HPDE6-E6E7 (cell line): ENCODE results near the gene JAG1.
"Not testable (repeated sequence)": the region's sequence is repeated elsewhere in the genome, so short reads cannot be mapped to it uniquely, and the experiment has no call there.

Experiments used
- DNase-seq: peaks from one replicate; pipeline ENCODE4 v3.0.0; 2011; ENCODE audit warnings: missing footprints; ENCODE audit errors: extremely low spot score

The JAG1 gene

DNA sequence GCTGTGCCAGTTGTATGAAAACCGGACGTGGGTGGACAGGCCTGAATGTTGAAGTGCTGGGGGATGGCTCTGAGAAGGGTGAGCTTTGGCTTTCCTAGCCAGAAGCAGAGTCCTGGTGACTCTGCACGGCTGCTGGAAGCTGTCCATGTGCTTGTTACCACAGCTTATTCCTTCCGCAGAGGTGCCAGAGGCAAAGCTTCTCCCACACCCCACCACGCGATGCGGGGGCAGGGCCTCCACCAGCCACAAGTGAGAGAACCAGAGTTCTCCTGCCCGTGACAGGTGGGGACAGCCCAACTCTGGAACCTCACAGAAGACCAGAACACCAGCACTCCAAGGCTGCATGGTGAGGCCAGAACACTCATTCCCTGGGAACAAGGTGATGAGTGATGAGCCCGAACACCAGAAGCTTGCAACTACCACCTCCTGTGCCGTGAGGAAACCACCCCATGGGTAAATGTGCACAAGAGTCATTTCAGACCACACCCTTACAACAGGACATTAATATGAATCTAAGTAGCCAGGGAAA lies 36.7 kb downstream of the JAG1 start:
- DNase-seq, result no peak

DNA sequence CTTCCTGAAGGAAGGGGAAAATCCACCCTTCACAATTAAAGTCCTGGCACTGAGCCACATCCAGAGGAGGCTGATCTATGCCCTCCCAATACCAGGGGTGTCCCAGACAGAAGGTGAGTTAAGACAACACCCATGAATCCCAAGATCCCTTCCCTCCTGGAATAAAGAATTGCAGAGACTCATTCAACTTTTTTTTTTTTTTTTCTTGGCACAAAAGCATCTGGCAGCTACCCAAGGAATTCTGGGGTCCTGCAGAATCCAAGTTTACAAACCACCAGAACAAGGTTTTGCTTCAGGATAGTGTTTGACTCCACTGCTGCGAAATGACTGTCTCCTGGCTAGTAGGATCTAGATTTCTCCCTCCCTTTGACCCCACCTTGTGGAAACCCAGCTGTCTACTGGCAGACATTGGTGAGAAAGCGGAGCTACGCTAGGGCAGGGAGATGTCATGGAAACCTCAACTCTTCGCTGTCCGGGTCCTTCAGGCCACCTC lies 37.4 kb downstream of the JAG1 start:
- no peak for DNase-seq

DNA sequence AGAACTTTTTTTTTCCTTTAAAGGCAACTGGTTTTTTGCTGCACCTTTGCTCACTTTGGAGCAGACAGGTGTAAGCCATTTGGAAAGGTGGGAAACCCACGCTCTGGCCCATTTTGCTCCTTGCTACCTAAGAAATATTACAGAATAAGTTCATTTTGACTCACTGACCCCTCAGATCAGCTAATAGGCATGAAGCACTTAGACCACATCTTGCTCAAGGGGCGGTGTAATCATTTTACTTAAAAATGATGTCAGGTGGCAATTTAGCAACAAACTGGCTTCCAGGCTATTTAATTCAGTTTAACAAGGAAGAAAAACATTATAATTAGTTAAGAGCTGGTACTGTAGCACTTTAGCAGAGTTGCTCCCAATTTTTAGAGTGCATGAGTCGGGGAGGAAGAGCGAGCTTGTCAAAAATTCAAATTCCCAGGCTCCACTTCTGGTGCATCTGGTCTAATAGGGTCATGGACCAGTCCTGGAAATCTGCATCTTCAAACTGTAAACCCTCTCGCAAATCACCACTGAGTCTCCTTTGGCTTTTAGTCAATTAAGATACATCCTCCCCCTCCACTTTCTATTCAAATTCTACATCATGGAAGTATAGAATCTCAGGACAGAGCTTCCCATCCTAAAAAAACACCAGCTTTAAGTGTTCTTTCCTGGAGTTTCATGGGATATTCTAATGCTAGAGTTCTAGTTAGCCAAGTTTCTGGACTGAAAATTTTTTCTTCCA lies 38.2 kb downstream of the JAG1 start:
- DNase-seq, result no peak

DNA sequence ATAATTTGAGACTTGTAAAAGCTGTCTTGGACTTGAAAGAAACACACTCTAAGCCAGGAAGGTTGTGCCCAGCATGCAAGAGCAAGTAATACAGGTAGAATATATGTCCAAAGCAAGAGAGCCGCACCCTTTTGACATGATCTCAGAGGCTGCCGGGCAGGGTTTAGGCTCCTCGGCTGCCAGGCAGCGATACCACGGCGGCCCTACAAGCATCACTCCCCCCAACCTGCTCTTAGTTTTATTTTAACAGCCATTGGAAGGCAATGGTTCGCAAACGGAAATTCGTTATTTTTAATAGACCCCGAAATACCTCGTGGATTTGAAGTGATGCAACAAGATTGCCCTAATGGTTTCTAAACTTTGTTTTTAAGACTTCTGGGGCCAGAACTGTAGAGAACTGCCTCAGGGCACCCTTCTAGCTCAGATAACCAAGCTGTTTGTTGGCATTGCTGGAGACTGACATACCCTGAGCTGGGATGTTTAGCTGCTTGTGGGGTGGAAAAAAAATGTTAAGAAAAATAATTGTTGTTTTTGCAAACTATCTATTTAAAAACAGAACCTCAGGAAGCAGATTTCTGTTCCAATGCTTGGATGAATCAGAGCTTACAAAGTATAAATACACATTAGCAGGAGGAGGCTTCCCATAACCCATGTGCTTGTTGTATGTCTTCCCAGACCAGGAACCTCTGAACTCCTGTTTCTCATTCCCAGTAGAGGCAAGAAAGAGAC lies 39.0 kb downstream of the JAG1 start:
- DNase-seq, result no peak

DNA sequence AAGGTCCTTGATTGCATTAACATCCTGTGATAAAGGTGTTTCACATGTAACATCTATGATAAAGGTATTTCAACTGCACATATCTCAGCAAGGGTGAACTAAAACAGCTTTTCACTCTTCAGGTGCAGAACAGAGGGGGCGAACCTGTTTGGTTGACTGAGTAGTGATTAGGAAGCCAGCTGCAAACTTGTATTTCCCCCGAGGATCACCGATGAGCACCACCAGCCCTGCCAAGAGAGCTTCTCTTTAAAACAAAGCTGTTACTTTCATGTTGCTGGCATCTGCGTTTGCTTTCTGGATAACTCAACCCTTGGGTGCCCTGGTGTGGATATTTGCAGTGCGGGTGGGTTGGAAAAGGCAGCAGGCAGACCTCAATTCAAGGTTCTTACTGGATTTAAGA lies 39.6 kb downstream of the JAG1 start:
- no peak for DNase-seq

DNA sequence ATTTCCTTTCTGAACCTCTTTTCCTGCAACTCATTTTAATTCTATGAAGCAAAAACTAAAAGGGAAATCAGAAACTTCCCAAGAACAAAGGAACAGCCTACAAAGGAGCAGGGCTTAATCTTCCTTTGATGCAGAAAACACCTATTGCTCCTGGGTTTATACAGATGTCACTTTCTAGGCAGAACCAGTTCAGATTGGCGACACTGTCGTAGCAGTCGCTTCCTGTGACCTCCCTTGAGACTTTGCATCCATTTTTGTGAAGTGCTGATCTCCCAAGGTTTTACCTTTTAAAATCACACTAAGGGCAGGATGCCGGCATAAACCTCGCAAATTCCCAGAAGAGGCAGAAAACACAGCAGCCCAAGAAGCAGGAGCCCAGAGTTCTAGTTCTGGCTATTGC lies 40.1 kb downstream of the JAG1 start:
- DNase-seq, result no peak

- no peak for DNase-seq
Measured at GRCh38 chr20:10632721-10633509, 40.9 kb downstream of the JAG1 start.

DNA sequence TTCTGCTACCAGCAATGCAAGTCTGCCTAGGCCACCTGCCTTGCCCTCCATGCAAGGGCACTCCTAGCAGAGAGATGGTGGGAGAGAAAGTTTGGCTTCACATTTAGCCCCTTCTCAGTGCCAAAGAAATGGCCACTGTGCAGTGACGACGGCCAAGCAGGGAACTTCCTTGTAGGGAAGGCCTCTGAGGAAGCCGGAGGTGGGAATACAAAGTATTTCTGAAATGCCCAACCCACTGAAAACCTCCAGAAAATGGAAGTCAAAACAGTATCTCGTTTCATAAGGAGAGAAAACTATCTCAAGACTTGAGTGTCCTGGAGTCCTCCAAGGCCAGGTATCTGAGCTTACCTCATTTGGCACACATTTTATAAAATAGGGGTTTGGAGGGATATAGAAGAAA lies 42.7 kb downstream of the JAG1 start:
- DNase-seq, result no peak

GRCh38 chr20:10629946-10630650 lies 43.7 kb downstream of the JAG1 start:
- no peak for DNase-seq

GRCh38 chr20:10626896-10627295 lies 46.9 kb downstream of the JAG1 start:
- no peak for DNase-seq

- DNase-seq, result no peak
Measured at GRCh38 chr20:10625641-10626040, 48.2 kb downstream of the JAG1 start.

DNA sequence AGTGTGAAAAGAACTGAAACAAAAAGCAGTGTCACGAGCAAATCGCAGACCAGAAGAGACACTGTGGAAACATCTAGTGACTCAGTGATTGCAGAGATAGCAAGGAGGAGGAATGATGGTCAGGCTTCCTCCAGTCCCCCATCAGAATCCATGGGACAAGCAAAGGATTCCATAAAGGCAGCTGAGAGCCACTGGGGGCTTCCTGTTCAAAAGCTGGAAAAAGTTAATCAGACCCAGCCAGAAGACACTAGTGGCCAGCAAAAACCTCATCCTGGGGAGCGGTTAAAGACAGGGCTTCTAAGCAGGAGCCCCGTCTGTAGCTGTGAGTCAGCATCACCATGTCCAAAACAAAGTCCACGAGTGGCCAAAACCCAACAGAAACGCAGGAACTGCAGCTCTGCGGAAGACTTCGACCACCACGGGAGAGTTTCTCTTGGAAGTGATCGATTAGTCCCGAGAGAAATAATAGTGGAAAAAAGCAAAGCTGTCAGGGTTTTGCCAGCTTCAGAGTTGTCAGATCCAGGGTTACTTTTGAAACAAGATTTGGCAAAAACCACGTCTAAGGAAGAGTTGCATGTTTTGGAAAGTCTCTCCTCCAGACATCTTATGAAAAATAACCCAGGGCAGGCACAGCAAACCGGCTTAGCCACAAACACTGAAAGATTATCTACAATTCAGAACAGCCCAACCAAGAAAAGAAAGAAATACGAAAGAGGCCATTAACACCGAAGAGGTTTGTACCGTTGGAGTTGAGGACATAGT lies 51.0 kb downstream of the JAG1 start:
- no peak for DNase-seq

GRCh38 chr20:10621149-10621548 lies 52.6 kb downstream of the JAG1 start:
- DNase-seq, result no peak

DNA sequence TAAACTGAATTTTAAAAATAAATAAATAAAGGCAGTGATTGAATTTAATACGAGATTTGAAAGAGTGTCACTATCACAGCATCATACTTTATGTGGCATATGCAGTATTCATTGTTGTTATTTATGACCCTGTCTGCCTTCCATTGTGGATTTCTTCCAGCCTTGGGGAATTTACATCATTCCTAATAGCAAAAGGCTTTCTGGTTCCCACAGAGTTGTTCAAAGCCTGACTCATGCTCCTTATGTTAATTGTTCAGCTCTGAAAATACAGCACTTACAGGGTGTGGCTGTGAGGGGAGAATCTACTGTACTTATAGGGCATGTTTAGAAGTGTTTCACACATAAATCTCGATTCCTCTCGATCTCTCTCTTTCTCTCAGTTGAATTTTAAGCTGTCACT lies 54.4 kb downstream of the JAG1 start:
- DNase-seq, result peak; percentile 85

DNA sequence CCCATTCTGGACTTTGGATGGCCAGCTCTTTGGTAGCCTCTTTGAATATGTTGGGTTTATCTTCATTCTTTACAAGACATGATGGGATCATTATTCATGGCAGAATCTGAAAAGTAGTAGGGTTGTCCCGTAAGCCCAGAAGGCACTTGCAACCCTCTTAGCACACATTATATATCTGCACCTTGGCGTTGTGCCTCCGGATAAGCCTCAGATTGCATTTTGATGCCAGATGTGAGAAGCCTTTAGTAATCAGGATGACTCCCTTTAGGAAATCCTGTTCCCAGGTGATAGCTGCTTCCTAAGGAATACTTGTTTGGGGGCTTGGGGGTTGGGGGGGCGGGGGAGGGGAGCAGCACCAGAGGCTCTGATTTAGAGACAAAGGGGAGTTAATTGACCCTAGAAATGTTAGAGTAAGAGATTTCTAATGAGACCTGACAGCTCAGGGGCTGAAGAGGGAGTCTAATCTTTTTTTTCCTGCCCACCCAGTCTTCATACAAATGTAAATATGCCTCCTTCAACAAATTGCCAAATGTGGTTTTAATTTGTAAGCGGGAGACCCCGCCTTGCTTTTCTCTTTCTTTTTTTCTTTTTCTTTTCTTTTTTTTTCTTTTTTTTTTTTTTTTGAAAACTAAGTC lies 55.1 kb downstream of the JAG1 start:
- DNase-seq, result no peak

DNA sequence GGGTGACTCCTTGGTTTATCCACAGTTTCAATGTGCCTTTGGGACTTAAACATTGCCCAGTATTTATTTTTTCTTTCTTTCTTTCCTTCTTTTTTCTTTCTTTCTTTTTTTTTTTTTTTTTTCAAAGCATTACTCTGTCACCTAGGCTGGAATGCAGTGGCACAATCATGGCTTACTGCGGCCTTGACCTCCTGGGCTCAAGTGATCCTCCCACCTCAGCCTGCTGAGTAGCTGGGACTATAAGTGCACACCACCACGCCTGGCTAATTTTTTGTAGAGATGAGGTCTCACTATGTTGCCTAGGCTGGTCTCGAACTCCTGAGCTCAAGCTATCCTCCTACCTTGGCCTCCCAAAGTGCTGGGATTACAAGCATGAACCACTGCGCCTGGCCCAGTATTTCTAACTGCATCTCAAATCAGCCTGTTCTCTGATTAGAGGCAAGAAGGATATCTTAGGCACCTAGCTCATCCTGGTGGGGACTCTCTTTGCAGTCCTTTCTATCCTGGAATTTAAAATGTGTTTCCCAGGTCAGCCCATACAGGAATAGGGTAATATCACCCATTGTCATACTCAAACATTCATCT lies 56.2 kb downstream of the JAG1 start:
- not testable (repeated sequence) for DNase-seq

GRCh38 chr20:10616212-10616611 lies 57.6 kb downstream of the JAG1 start:
- no peak for DNase-seq

DNA sequence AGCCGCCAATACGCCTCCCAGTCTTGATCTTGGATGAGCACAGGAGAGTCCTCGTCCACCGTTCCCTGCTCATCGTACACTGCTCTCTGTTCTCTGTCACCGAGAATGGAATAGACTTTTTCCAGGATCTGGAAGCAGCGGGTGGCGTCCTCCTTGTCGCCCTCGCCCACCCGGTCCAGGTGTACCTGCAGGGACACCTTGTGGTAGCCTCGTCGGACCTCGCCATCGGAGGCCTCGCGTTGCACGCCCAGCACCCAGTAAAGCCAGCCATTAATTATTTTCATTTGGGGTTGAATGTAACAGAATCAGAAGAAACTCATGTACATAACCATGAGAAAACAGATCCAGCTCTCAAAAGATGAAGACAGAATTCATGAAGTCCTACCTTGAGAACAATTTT lies 59.9 kb downstream of the JAG1 start:
- DNase-seq, result no peak

DNA sequence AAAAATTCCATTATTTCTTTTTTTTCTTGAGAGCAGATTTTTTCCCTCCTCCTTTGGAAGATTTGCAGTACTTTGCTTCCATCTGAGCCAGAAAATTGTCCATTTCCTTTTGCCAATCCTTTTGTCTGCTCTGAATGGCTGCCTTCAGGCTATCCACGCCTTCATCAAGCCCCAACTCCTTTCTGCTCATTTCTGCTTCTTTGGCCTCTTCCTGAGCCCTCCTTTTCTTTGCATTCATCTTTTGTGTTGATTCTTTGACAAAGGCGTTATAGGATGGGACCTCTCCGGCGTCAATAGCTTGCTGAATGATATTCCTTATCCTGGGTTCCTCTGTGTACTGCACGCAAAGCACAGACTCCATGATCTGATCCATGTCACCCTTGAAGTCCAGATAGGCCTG lies 60.4 kb downstream of the JAG1 start:
- not testable (repeated sequence) for DNase-seq

GRCh38 chr20:10611357-10611756 lies 62.4 kb downstream of the JAG1 start:
- DNase-seq, result no peak
